ENCODE data around the gene SCO2. TPM values are rescaled to one million over a fixed set of nuclear protein-coding genes. Genes with fewer than 3 reads are reported as not detected.
A peak's percentile ranks its signal among the peaks of the same experiment; 100 is the strongest.

The SCO2 gene
- total RNA-seq, 4 donors from 2014 or later, result 5.1 to 63.6 (median 5.9) TPM; not detected in 1

- H3K4me3 ChIP-seq, result peak overlapping the region; percentile 10 to 59 (median 46)
- TF ChIP-seq CTCF (IDR thresholded peaks at IDR 0.05), result no peak
- TF ChIP-seq POLR2A (IDR thresholded peaks at IDR 0.05), result no peak
- no peak for TF ChIP-seq EP300 (IDR thresholded peaks at IDR 0.05; ENCODE audit: low read depth)
- no peak for TF ChIP-seq POLR2AphosphoS5 (IDR thresholded peaks at IDR 0.05)
- H3K9me3 ChIP-seq, result no peaks in the 10 kb centered on the region
- peak overlapping the region in 2 of 4 donors; percentile 30 to 46 for H3K27ac ChIP-seq
- H3K27me3 ChIP-seq, result peaks cover 44% of the 10 kb centered on the region
- H3K36me3 ChIP-seq, result no peaks in the 10 kb centered on the region
- in situ Hi-C loops (cut with MboI; ENCODE audit: low pct_ligation_motif_present in 1 of 4, low pct_unique_long_range_greater_than_20kb in 1 of 4, low sequenced_read_pairs in 3 of 4), result no loop called here
- H3K4me1 ChIP-seq, result peaks cover 5 to 28% (median 23%) of the 10 kb centered on the region in 4 donors
- WGBS, 2 donors (ENCODE audit: low coverage in 1 of 2), result 76% methylated on average over 22 of the region's 35 CpGs; no CpG with 5 or more reads in 1 of the 2 donors
- intact Hi-C loops (cut with DNase I; ENCODE audit: low total_unique reads), result no loop called here
- no peak for DNase-seq
These were observed 43.0 kb downstream of the SCO2 start for GRCh38 chr22:50482107-50483074.

GRCh38 chr22:50481440-50482106, 43.8 kb downstream of the SCO2 start, which contains the start of gene ADM2:
ADM2 (plus strand) TSS chr22:50481543; CDS start chr22:50481848, 305 bp downstream.
- H3K27ac ChIP-seq, result peak within 1 kb of the TSS in 3 of 4 donors; percentile 8 to 46 (median 30)
- TF ChIP-seq POLR2A (IDR thresholded peaks at IDR 0.05), result no peak
- no peak for TF ChIP-seq EP300 (IDR thresholded peaks at IDR 0.05; ENCODE audit: low read depth)
- no peak for TF ChIP-seq POLR2AphosphoS5 (IDR thresholded peaks at IDR 0.05)
- no peak for TF ChIP-seq CTCF (IDR thresholded peaks at IDR 0.05)
- peak within 1 kb of the TSS; percentile 10 to 59 (median 46) for H3K4me3 ChIP-seq
- no peaks in the 10 kb centered on the region for H3K9me3 ChIP-seq
- H3K36me3 ChIP-seq, result no peaks in the 10 kb centered on the region
- 8% methylated on average over 25 of the region's 70 CpGs; no CpG with 5 or more reads in 1 of the 2 donors for WGBS, 2 donors (ENCODE audit: low coverage in 1 of 2)
- peaks cover 44% of the 10 kb centered on the region for H3K27me3 ChIP-seq
- DNase-seq, result peak; percentile 73
- peaks cover 5 to 28% (median 23%) of the 10 kb centered on the region in 4 donors for H3K4me1 ChIP-seq
- in situ Hi-C loops (cut with MboI; ENCODE audit: low pct_ligation_motif_present in 1 of 4, low pct_unique_long_range_greater_than_20kb in 1 of 4, low sequenced_read_pairs in 3 of 4) (no loop called here), intact Hi-C loops (cut with DNase I; ENCODE audit: low total_unique reads) (no loop called here)

GRCh38 chr22:50481045-50481439, 44.4 kb downstream of the SCO2 start:
- H3K27me3 ChIP-seq, result peaks cover 44% of the 10 kb centered on the region
- H3K4me1 ChIP-seq, result peaks cover 5 to 28% (median 23%) of the 10 kb centered on the region in 4 donors
- TF ChIP-seq CTCF (IDR thresholded peaks at IDR 0.05), result no peak
- TF ChIP-seq POLR2AphosphoS5 (IDR thresholded peaks at IDR 0.05), result no peak
- TF ChIP-seq EP300 (IDR thresholded peaks at IDR 0.05; ENCODE audit: low read depth), result no peak
- TF ChIP-seq POLR2A (IDR thresholded peaks at IDR 0.05), result no peak
- DNase-seq, result no peak
- peak overlapping the region; percentile 10 to 59 (median 46) for H3K4me3 ChIP-seq
- 14% methylated on average over 16 of the region's 45 CpGs; no CpG with 5 or more reads in 1 of the 2 donors for WGBS, 2 donors (ENCODE audit: low coverage in 1 of 2)
- no peaks in the 10 kb centered on the region for H3K36me3 ChIP-seq
- in situ Hi-C loops (cut with MboI; ENCODE audit: low pct_ligation_motif_present in 1 of 4, low pct_unique_long_range_greater_than_20kb in 1 of 4, low sequenced_read_pairs in 3 of 4) (no loop called here), intact Hi-C loops (cut with DNase I; ENCODE audit: low total_unique reads) (no loop called here)
- no peaks in the 10 kb centered on the region for H3K9me3 ChIP-seq
- peak overlapping the region in 3 of 4 donors; percentile 8 to 46 (median 30) for H3K27ac ChIP-seq

GRCh38 chr22:50479721-50480120, 45.7 kb downstream of the SCO2 start:
- 65% methylated on average over 10 of the region's 11 CpGs; no CpG with 5 or more reads in 1 of the 2 donors for WGBS, 2 donors (ENCODE audit: low coverage in 1 of 2)
- intact Hi-C loops (cut with DNase I; ENCODE audit: low total_unique reads), result loop anchor here (10.0 kb wide), 1 partner anchor 225 kb away; the partner anchor contains the start of gene HDAC10
- in situ Hi-C loops (cut with MboI; ENCODE audit: low pct_ligation_motif_present in 1 of 4, low pct_unique_long_range_greater_than_20kb in 1 of 4, low sequenced_read_pairs in 3 of 4), result no loop called here
- peaks cover 10 to 33% (median 27%) of the 10 kb centered on the region in 4 donors for H3K4me1 ChIP-seq
- H3K9me3 ChIP-seq, result no peaks in the 10 kb centered on the region
- no peak for TF ChIP-seq EP300 (IDR thresholded peaks at IDR 0.05; ENCODE audit: low read depth)
- no peak for TF ChIP-seq CTCF (IDR thresholded peaks at IDR 0.05)
- no peak for TF ChIP-seq POLR2AphosphoS5 (IDR thresholded peaks at IDR 0.05)
- TF ChIP-seq POLR2A (IDR thresholded peaks at IDR 0.05), result no peak
- H3K4me3 ChIP-seq, result no peak overlapping the region
- no peak overlapping the region for H3K27ac ChIP-seq
- peaks cover 44% of the 10 kb centered on the region for H3K27me3 ChIP-seq
- DNase-seq, result no peak
- H3K36me3 ChIP-seq, result no peaks in the 10 kb centered on the region

Data from transverse colon (tissue), 4 donors.